ENCODE measurements around the gene NME8.

The NME8 gene

GRCh38 chr7:37943905-37944736, 95.7 kb downstream of the NME8 start:
- no peak for DNase-seq

- no peak for DNase-seq
Observed at GRCh38 chr7:37944737-37945054, 96.3 kb downstream of the NME8 start.

GRCh38 chr7:37945336-37945735, 96.9 kb downstream of the NME8 start:
- DNase-seq = no peak

GRCh38 chr7:37947138-37947940, 98.9 kb downstream of the NME8 start:
- DNase-seq = no peak

- DNase-seq = no peak
Observed at GRCh38 chr7:37947941-37948210, 99.5 kb downstream of the NME8 start.

All from DMS79 treated with DMSO at 0.1 percent for 48 hours (cell line).